ENCODE measurements around the gene NFIA.

Gene NFIA

GRCh38 chr1:61379693-61380092, 297.3 kb downstream of the NFIA start:
- Histone ChIP-seq H3K27ac (ENCODE audit: low read length) (no peak overlapping the region), H3F3A (ENCODE audit: insufficient read depth, low read length) (no peaks in the 10 kb centered on the region), H3K27me3 (replicated peaks; ENCODE audit: insufficient read depth, low read length) (no peaks in the 10 kb centered on the region), H2AFZ (ENCODE audit: low read length) (no peak overlapping the region), H3K9me2 (replicated peaks; ENCODE audit: insufficient read depth, low read length) (no peaks in the 10 kb centered on the region), H3K9ac (ENCODE audit: low read length) (no peak overlapping the region), H3K4me3 (ENCODE audit: low read length) (no peak overlapping the region), H3K4me1 (ENCODE audit: low read length) (peaks cover 12% of the 10 kb centered on the region), H4K20me1 (ENCODE audit: insufficient read depth, low read length) (no peaks in the 10 kb centered on the region), H3K9me3 (replicated peaks; ENCODE audit: insufficient read depth, low read length) (no peaks in the 10 kb centered on the region), H3K79me2 (ENCODE audit: low read length) (no peaks in the 10 kb centered on the region), H3K36me3 (replicated peaks; ENCODE audit: insufficient read depth, low read length) (no peaks in the 10 kb centered on the region), H3K4me2 (ENCODE audit: low read depth, low read length) (no peak overlapping the region)
- TF ChIP-seq CTCF (IDR thresholded peaks at IDR 0.05; ENCODE audit: low read length): no peak
- TF ChIP-seq EZH2 (optimal IDR thresholded peaks at IDR 0.05; ENCODE audit: low read depth, low read length): no peak
- TF ChIP-seq EZH2phosphoT487 (IDR thresholded peaks at IDR 0.05; ENCODE audit: low read length): no peak
- DNase-seq: no peak

- Histone ChIP-seq H3K4me2 (ENCODE audit: low read depth, low read length) (no peak overlapping the region), H3K27ac (ENCODE audit: low read length) (no peak overlapping the region), H3K36me3 (replicated peaks; ENCODE audit: insufficient read depth, low read length) (no peaks in the 10 kb centered on the region), H2AFZ (ENCODE audit: low read length) (no peak overlapping the region), H3F3A (ENCODE audit: insufficient read depth, low read length) (no peaks in the 10 kb centered on the region), H3K9me3 (replicated peaks; ENCODE audit: insufficient read depth, low read length) (no peaks in the 10 kb centered on the region), H3K27me3 (replicated peaks; ENCODE audit: insufficient read depth, low read length) (no peaks in the 10 kb centered on the region), H3K4me1 (ENCODE audit: low read length) (peaks cover 12% of the 10 kb centered on the region), H3K9ac (ENCODE audit: low read length) (no peak overlapping the region), H3K4me3 (ENCODE audit: low read length) (no peak overlapping the region), H4K20me1 (ENCODE audit: insufficient read depth, low read length) (no peaks in the 10 kb centered on the region), H3K79me2 (ENCODE audit: low read length) (no peaks in the 10 kb centered on the region), H3K9me2 (replicated peaks; ENCODE audit: insufficient read depth, low read length) (no peaks in the 10 kb centered on the region)
- TF ChIP-seq EZH2phosphoT487 (IDR thresholded peaks at IDR 0.05; ENCODE audit: low read length) (no peak), EZH2 (optimal IDR thresholded peaks at IDR 0.05; ENCODE audit: low read depth, low read length) (no peak), CTCF (IDR thresholded peaks at IDR 0.05; ENCODE audit: low read length) (no peak)
- no peak for DNase-seq
These were observed 298.2 kb downstream of the NFIA start for GRCh38 chr1:61380561-61380960.

- H3F3A ChIP-seq (ENCODE audit: insufficient read depth, low read length): no peaks in the 10 kb centered on the region
- no peak overlapping the region for H3K27ac ChIP-seq (ENCODE audit: low read length)
- H3K9me3 ChIP-seq (replicated peaks; ENCODE audit: insufficient read depth, low read length): no peaks in the 10 kb centered on the region
- no peaks in the 10 kb centered on the region for H3K27me3 ChIP-seq (replicated peaks; ENCODE audit: insufficient read depth, low read length)
- TF ChIP-seq CTCF (IDR thresholded peaks at IDR 0.05; ENCODE audit: low read length) (no peak), EZH2phosphoT487 (IDR thresholded peaks at IDR 0.05; ENCODE audit: low read length) (no peak), EZH2 (optimal IDR thresholded peaks at IDR 0.05; ENCODE audit: low read depth, low read length) (no peak)
- no peaks in the 10 kb centered on the region for H3K36me3 ChIP-seq (replicated peaks; ENCODE audit: insufficient read depth, low read length)
- H3K9me2 ChIP-seq (replicated peaks; ENCODE audit: insufficient read depth, low read length): no peaks in the 10 kb centered on the region
- no peak overlapping the region for H3K4me2 ChIP-seq (ENCODE audit: low read depth, low read length)
- no peaks in the 10 kb centered on the region for H4K20me1 ChIP-seq (ENCODE audit: insufficient read depth, low read length)
- DNase-seq: no peak
- H3K9ac ChIP-seq (ENCODE audit: low read length): no peak overlapping the region
- no peaks in the 10 kb centered on the region for H3K79me2 ChIP-seq (ENCODE audit: low read length)
- no peaks in the 10 kb centered on the region for H3K4me1 ChIP-seq (ENCODE audit: low read length)
- no peak overlapping the region for H2AFZ ChIP-seq (ENCODE audit: low read length)
- no peak overlapping the region for H3K4me3 ChIP-seq (ENCODE audit: low read length)
These were observed 304.0 kb downstream of the NFIA start for GRCh38 chr1:61386323-61386722.
